Uterus (tissue), 4 donors: ENCODE results near the gene ID3. TPM values are rescaled to one million over a fixed set of nuclear protein-coding genes. Genes with fewer than 3 reads are reported as not detected.
A peak's percentile ranks its signal among the peaks of the same experiment; 100 is the strongest.

Experiments
- DNase-seq, 2 donors: peaks; one replicate each; pipeline ENCODE4 v3.0.0-alpha.2; 2019 to 2020
- H3K27ac ChIP-seq, 2 donors: fragments of 200-600 bp; sonication (generic); 1 replicate in 1 of 2; 2 replicates in 1 of 2; pipeline ENCODE4 v1.5.1; 2016 to 2018
- H3K27me3 ChIP-seq, 2 donors: fragments of 200-600 bp; sonication (generic); one replicate each; pipeline ENCODE4 v1.5.1; 2018 to 2019; ENCODE audit warnings: control low read depth in 1 of 2
- H3K36me3 ChIP-seq, 2 donors: fragments of 200-600 bp; sonication (generic); one replicate each; pipeline ENCODE4 v1.5.1; 2019; ENCODE audit warnings: control low read depth in 1 of 2
- H3K4me1 ChIP-seq, 2 donors: fragments of 200-600 bp; sonication (generic); one replicate each; pipeline ENCODE4 v1.5.1; 2018 to 2019; ENCODE audit warnings: control low read depth in 1 of 2
- H3K4me3 ChIP-seq, 2 donors: fragments of 200-600 bp; sonication (generic); 1 replicate in 1 of 2; 2 replicates in 1 of 2; pipeline ENCODE4 v1.5.1; 2018 to 2019; ENCODE audit warnings: mild to moderate bottlenecking in 1 of 2
- H3K9me3 ChIP-seq, 2 donors: fragments of 200-600 bp; sonication (generic); one replicate each; pipeline ENCODE4 v1.5.1; 2019; ENCODE audit warnings: control low read depth in 1 of 2
- CTCF ChIP-seq, 4 experiments: fragments of 200-600 bp in 2 of 4; fragments of 450-650 bp in 2 of 4; sonication (generic) in 2 of 4; IDR thresholded peaks; one replicate each; pipeline ENCODE4 v1.5.1; 2016 to 2019; ENCODE audit warnings: antibody characterized with exemption in 4 of 4, mild to moderate bottlenecking in 2 of 4, moderate library complexity in 1 of 4
- POLR2A ChIP-seq, 2 donors: fragments of 450-650 bp; IDR thresholded peaks; one replicate each; pipeline ENCODE4 v1.6.1; 2016; ENCODE audit warnings: antibody characterized with exemption in 2 of 2, mild to moderate bottlenecking in 1 of 2, moderate library complexity in 1 of 2
- intact Hi-C: fragments of 100-400 bp; cut with DNase I; formaldehyde crosslinking; loops from one replicate; pipeline ENCODE4 v1.15.1; 2023; ENCODE audit warnings: low total_unique reads
- total RNA-seq, 4 donors: library from RNA; depleted of rRNA in 3 of 4; stranded (reverse); fragments of >200 nt in 3 of 4; gene quantifications; one replicate each; pipeline versions ENCODE4 v1.1.0 to v1.2.4, GENCODE V29; 2014 to 2023
- donor health status: DM: yes; HTN: yes; CAD: no.

Gene ID3
- total RNA-seq, 4 donors from 2014 or later = 38.4 to 652 (median 260) TPM

GRCh38 chr1:23554127-23554480 lies 5.2 kb downstream of the ID3 start:
- H3K36me3 ChIP-seq = no peaks in the 10 kb centered on the region
- H3K9me3 ChIP-seq = no peaks in the 10 kb centered on the region
- DNase-seq = no peak
- peak overlapping the region; percentile 20 to 74 for H3K4me3 ChIP-seq
- TF ChIP-seq POLR2A (IDR thresholded peaks at IDR 0.05) (no peak), CTCF (IDR thresholded peaks at IDR 0.05) (no peak)
- H3K27me3 ChIP-seq = no peaks in the 10 kb centered on the region
- peaks cover 0 to 4% of the 10 kb centered on the region in 2 donors for H3K4me1 ChIP-seq
- intact Hi-C loops = no loop called here
- peak overlapping the region; percentile 71 to 90 for H3K27ac ChIP-seq

- intact Hi-C loops = no loop called here
- H3K4me3 ChIP-seq = no peak overlapping the region
- peak overlapping the region; percentile 71 to 90 for H3K27ac ChIP-seq
- no peaks in the 10 kb centered on the region for H3K27me3 ChIP-seq
- TF ChIP-seq CTCF (IDR thresholded peaks at IDR 0.05) (no peak), POLR2A (IDR thresholded peaks at IDR 0.05) (no peak)
- no peaks in the 10 kb centered on the region for H3K36me3 ChIP-seq
- no peak for DNase-seq
- H3K4me1 ChIP-seq = peaks cover 0 to 4% of the 10 kb centered on the region in 2 donors
- H3K9me3 ChIP-seq = no peaks in the 10 kb centered on the region
These were observed 5.8 kb downstream of the ID3 start for GRCh38 chr1:23553231-23554126.

GRCh38 chr1:23551849-23552248 lies 7.5 kb downstream of the ID3 start:
- Histone ChIP-seq H3K4me1 (peaks cover 0 to 4% of the 10 kb centered on the region in 2 donors), H3K9me3 (no peaks in the 10 kb centered on the region), H3K36me3 (no peaks in the 10 kb centered on the region), H3K27me3 (no peaks in the 10 kb centered on the region), H3K27ac (no peak overlapping the region), H3K4me3 (no peak overlapping the region)
- TF ChIP-seq CTCF (IDR thresholded peaks at IDR 0.05) (no peak), POLR2A (IDR thresholded peaks at IDR 0.05) (no peak)
- intact Hi-C loops = no loop called here
- no peak for DNase-seq

GRCh38 chr1:23548704-23549143 lies 10.6 kb downstream of the ID3 start:
- Histone ChIP-seq H3K36me3 (no peaks in the 10 kb centered on the region), H3K9me3 (no peaks in the 10 kb centered on the region), H3K4me3 (no peak overlapping the region), H3K27me3 (no peaks in the 10 kb centered on the region), H3K4me1 (peaks cover 0 to under 1% of the 10 kb centered on the region in 2 donors), H3K27ac (peak overlapping the region; percentile 1 to 21)
- DNase-seq = peak in 1 of 2 donors; percentile 66
- intact Hi-C loops = no loop called here
- TF ChIP-seq CTCF (IDR thresholded peaks at IDR 0.05) = no peak
- TF ChIP-seq POLR2A (IDR thresholded peaks at IDR 0.05) = no peak

- Histone ChIP-seq H3K27ac (no peak overlapping the region), H3K27me3 (no peaks in the 10 kb centered on the region), H3K36me3 (no peaks in the 10 kb centered on the region), H3K4me1 (no peaks in the 10 kb centered on the region), H3K4me3 (no peak overlapping the region), H3K9me3 (no peaks in the 10 kb centered on the region)
- intact Hi-C loops = no loop called here
- no peak for DNase-seq
- TF ChIP-seq CTCF (IDR thresholded peaks at IDR 0.05) (no peak), POLR2A (IDR thresholded peaks at IDR 0.05) (no peak)
These were observed 12.3 kb downstream of the ID3 start for GRCh38 chr1:23546897-23547584.
